Muscle of arm (tissue), 12 donors: ENCODE data around the gene PLCD1. TPM values are rescaled to one million over a fixed set of nuclear protein-coding genes. Genes with fewer than 3 reads are reported as not detected.

Experiments used
- DNase-seq: peaks from one replicate; pipeline ENCODE4 v3.0.0-alpha.2; 2013
- polyA plus RNA-seq, 12 donors: library from polyadenylated mRNA; unstranded; fragments of 120-200 nt; gene quantifications; one replicate each; pipeline ENCODE4 v1.2.1, GENCODE V29; 2013; ENCODE audit not compliant: insufficient read length in 12 of 12

Gene PLCD1
- polyA plus RNA-seq, 12 donors = 8.7 to 29.9 (median 13.0) TPM; not detected in 1

- no peak for DNase-seq
Observed at GRCh38 chr3:37968199-37968598, 61.2 kb downstream of the PLCD1 start.

- peak; percentile 48 for DNase-seq
Observed at GRCh38 chr3:37967260-37967881, 62.1 kb downstream of the PLCD1 start.

GRCh38 chr3:37964716-37965115 is 64.7 kb downstream of the PLCD1 start:
- no peak for DNase-seq

GRCh38 chr3:37964146-37964545 is 65.3 kb downstream of the PLCD1 start:
- no peak for DNase-seq

- no peak for DNase-seq
Observed at GRCh38 chr3:37963635-37964034, 65.8 kb downstream of the PLCD1 start.

- DNase-seq = no peak
Observed at GRCh38 chr3:37963016-37963415, 66.4 kb downstream of the PLCD1 start.

GRCh38 chr3:37961622-37962431 is 67.6 kb downstream of the PLCD1 start:
- no peak for DNase-seq

- no peak for DNase-seq
Observed at GRCh38 chr3:37957539-37957936, 71.9 kb downstream of the PLCD1 start.

Other genes starting within 250 kb of the PLCD1 start
- gene CTDSPL, start 167.8 kb downstream of the PLCD1 start, polyA plus RNA-seq = 10 to 100 TPM in 11 of 12 donors, not detected in 1; 31.9 to 46.5 (median 39.4) TPM
- 10 to 100 TPM in 2 of 12 donors, 1 to 10 TPM in 9, not detected in 1; 4.4 to 24.2 (median 5.9) TPM for gene VILL, start 38.9 kb downstream of the PLCD1 start, polyA plus RNA-seq
- gene DLEC1, start 9.6 kb upstream of the PLCD1 start, polyA plus RNA-seq = 1 to 10 TPM in 1 of 12 donors, under 1 TPM in 9, not detected in 2; 0.14 to 1.1 (median 0.49) TPM
- 10 to 100 TPM in 11 of 12 donors, not detected in 1; 24.5 to 48.2 (median 29.1) TPM for gene ACAA1, start 107.5 kb upstream of the PLCD1 start, polyA plus RNA-seq
- gene MYD88, start 109.0 kb upstream of the PLCD1 start, polyA plus RNA-seq = 10 to 100 TPM in 11 of 12 donors, not detected in 1; 15.4 to 38.2 (median 22.6) TPM
- gene OXSR1, start 135.9 kb upstream of the PLCD1 start, polyA plus RNA-seq = 10 to 100 TPM in 11 of 12 donors, not detected in 1; 27.4 to 39.5 (median 37.7) TPM
- gene SLC22A13, start 236.2 kb upstream of the PLCD1 start, polyA plus RNA-seq = under 1 TPM in 9 of 12 donors, not detected in 3; 0.12 to 0.30 (median 0.15) TPM